HepG2 (cell line): ENCODE results near the gene MTCH1. TPM values are rescaled to one million over a fixed set of nuclear protein-coding genes. Genes with fewer than 3 reads are reported as not detected.
A peak's percentile ranks its signal among the peaks of the same experiment; 100 is the strongest.

ENCODE experiments used
- ATAC-seq: fragments of 200-7000 bp; cut with Tn5 transposase; 3 replicates; pipeline ENCODE4 v1.9.1; 2020; ENCODE audit warnings: mild to moderate bottlenecking, moderate library complexity
- BruUV-seq: library from RNA; stranded (reverse); fragments of 400-500 nt; replicated peaks from 2 replicates; lab custom pipeline; 2021; lab: Mats Ljungman, UMichigan
- CTCF ChIA-PET: fragments of 300-600 bp; formaldehyde crosslinking; extraction: SDS; loops from one replicate; lab custom pipeline; 2021; ENCODE audit warnings: low total read pairs, inconsistent platforms, low intra/inter-chr PET ratio; lab: Yijun Ruan, JAX
- POLR2A ChIA-PET: fragments of 350-600 bp; sonication (Branson Sonifier 250); formaldehyde crosslinking; loops from one replicate; lab custom pipeline; 2020; ENCODE audit warnings: antibody characterized with exemption, inconsistent platforms; lab: Yijun Ruan, JAX
- DNase-seq: peaks from one replicate; pipeline ENCODE4 v3.0.0-alpha.2; 2015; ENCODE audit warnings: low spot score
- FAIRE-seq: peaks from 3 replicates; lab custom pipeline; 2011; peaks lifted over from hg19 to GRCh38; lab: Jason Lieb, UNC
- H2AFZ ChIP-seq: one replicate; pipeline ENCODE4 v1.6.1; 2011; ENCODE audit warnings: low read length, inconsistent platforms
- H3K27ac ChIP-seq: fragments of 300-600 bp; 3 replicates; pipeline ENCODE4 v1.8.0; 2011; ENCODE audit warnings: mixed run types, mild to moderate bottlenecking, mixed read lengths, low read length, inconsistent platforms; ENCODE audit not compliant: insufficient read depth; ENCODE audit errors: extremely low read length
- H3K27me3 ChIP-seq, 2 experiments: fragments of 200-600 bp in 1 of 2; 2 replicates in 1 of 2; 3 replicates in 1 of 2; pipeline versions ENCODE4 v1.6.0 to v1.8.0; 2011; ENCODE audit warnings: low read length in 2 of 2, mild to moderate bottlenecking in 2 of 2, moderate library complexity in 2 of 2, inconsistent platforms in 1 of 2; ENCODE audit not compliant: insufficient read depth in 2 of 2, control insufficient read depth in 1 of 2
- H3K36me3 ChIP-seq, 2 experiments: fragments of 200-600 bp in 1 of 2; replicated peaks in 1 of 2; 2 replicates in 1 of 2; 3 replicates in 1 of 2; pipeline versions ENCODE4 v1.5.1 to v1.8.0; 2011; ENCODE audit warnings: low read length in 2 of 2, inconsistent platforms in 1 of 2; ENCODE audit not compliant: insufficient read depth in 2 of 2, control insufficient read depth in 1 of 2
- H3K4me1 ChIP-seq: 2 replicates; pipeline ENCODE4 v1.5.1; 2012; ENCODE audit warnings: low read length, inconsistent platforms; ENCODE audit not compliant: insufficient read depth
- H3K4me2 ChIP-seq: 2 replicates; pipeline ENCODE4 v1.6.0; 2011; ENCODE audit warnings: low read depth, low read length, inconsistent platforms
- H3K4me3 ChIP-seq, 3 experiments: fragments of 200-600 bp in 1 of 3; sonication (generic), shearing (Covaris generic) in 1 of 3; replicated peaks in 1 of 3; 2 replicates each; pipeline ENCODE4 v1.5.1; 2011 to 2016; ENCODE audit warnings: low read length in 3 of 3, inconsistent platforms in 2 of 3, low read depth in 2 of 3, mild to moderate bottlenecking in 2 of 3, control low read depth in 1 of 3, mixed read lengths in 1 of 3; ENCODE audit not compliant: insufficient read depth in 1 of 3
- H3K79me2 ChIP-seq: one replicate; pipeline ENCODE4 v1.6.1; 2011; ENCODE audit warnings: low read length, inconsistent platforms; ENCODE audit not compliant: insufficient read depth
- H3K9ac ChIP-seq: 2 replicates; pipeline ENCODE4 v1.6.0; 2011; ENCODE audit warnings: mild to moderate bottlenecking, low read depth, low read length, inconsistent platforms; ENCODE audit not compliant: insufficient read depth
- H3K9me3 ChIP-seq: 2 replicates; pipeline ENCODE4 v1.5.1; 2012; ENCODE audit warnings: mild to moderate bottlenecking, low read length
- H4K20me1 ChIP-seq: 2 replicates; pipeline ENCODE4 v1.6.0; 2011; ENCODE audit warnings: inconsistent platforms, mild to moderate bottlenecking, low read length, moderate library complexity; ENCODE audit not compliant: insufficient read depth
- ATM ChIP-seq: fragments of 450-650 bp; IDR thresholded peaks from 2 replicates; pipeline ENCODE4 v1.7.1; 2017; ENCODE audit warnings: mild to moderate bottlenecking, borderline replicate concordance
- GABPB1 ChIP-seq: IDR thresholded peaks from 2 replicates; pipeline ENCODE4 v1.6.1; 2016; ENCODE audit warnings: mild to moderate bottlenecking, missing genetic modification reagents, moderate library complexity, missing compliant biosample characterization
- KDM5A ChIP-seq: fragments of 200-600 bp; sonication (generic); IDR thresholded peaks from 2 replicates; pipeline ENCODE4 v1.7.0; 2018; ENCODE audit warnings: antibody characterized with exemption, mild to moderate bottlenecking, low read length, borderline replicate concordance
- RFX5 ChIP-seq: IDR thresholded peaks from 2 replicates; pipeline ENCODE4 v1.6.1; 2011; ENCODE audit warnings: low read depth, low read length, improper control_type of control experiment
- YY1 ChIP-seq: IDR thresholded peaks from 2 replicates; pipeline ENCODE4 v1.6.1; 2011; ENCODE audit warnings: low read length, low read depth, moderate library complexity, mild to moderate bottlenecking; ENCODE audit not compliant: insufficient read depth, insufficient replicate concordance
- ZBTB42 ChIP-seq: sonication (generic); formaldehyde crosslinking; IDR thresholded peaks from 2 replicates; pipeline ENCODE4 v1.5.0; 2020; ENCODE audit warnings: mild to moderate bottlenecking, missing genetic modification reagents
- ZNF441 ChIP-seq: sonication (generic); formaldehyde crosslinking; IDR thresholded peaks from 2 replicates; pipeline ENCODE4 v1.7.0; 2021; ENCODE audit warnings: missing genetic modification reagents, borderline replicate concordance
- ZNF558 ChIP-seq: sonication (generic); formaldehyde crosslinking; IDR thresholded peaks from 2 replicates; pipeline ENCODE4 v1.9.0; 2022; ENCODE audit warnings: mild to moderate bottlenecking, missing genetic modification reagents, borderline replicate concordance
- WGBS: methylation state at CpG from one replicate; pipeline ENCODE4 v1.1.6; 2017; ENCODE audit warnings: low lambda C conversion rate; 5-methylcytosine and 5-hydroxymethylcytosine counted together
- in situ Hi-C: cut with HindIII; loops from 2 replicates; pipeline ENCODE4 v1.10.0; 2017; ENCODE audit warnings: low pct_unique_long_range_greater_than_20kb; ENCODE audit not compliant: extremely low pct_ligation_motif_present
- intact Hi-C: fragments of 100-400 bp; cut with micrococcal nuclease; formaldehyde crosslinking; loops from one replicate; pipeline ENCODE4 v1.10.0; 2022; ENCODE audit not compliant: unreplicated experiment
- polyA plus RNA-seq, 8 experiments: library from polyadenylated mRNA; depleted of rRNA in 3 of 8; stranded (reverse) in 7 of 8; unstranded in 1 of 8; fragments of >200 nt; fragmentation: Illumina TruSeq in 4 of 8; extraction: Trizol in 4 of 8; gene quantifications; 2 replicates each; pipeline versions ENCODE4 v1.2.1 to v1.2.3, GENCODE V29; 2011 to 2016; ENCODE audit warnings: low read depth in 4 of 8, missing spikeins in 1 of 8, mixed read lengths in 1 of 8; ENCODE audit not compliant: insufficient read depth in 1 of 8
- total RNA-seq, 5 experiments: library from RNA; depleted of rRNA; stranded (reverse); fragments of >200 nt; fragmentation: Illumina TruSeq; extraction: Trizol; gene quantifications; 2 replicates each; pipeline ENCODE4 v1.2.3, GENCODE V29; 2016; ENCODE audit warnings: low read depth in 1 of 5
- TF ChIP-seq, protein P1 (sequence below): sonication (generic); formaldehyde crosslinking; IDR thresholded peaks from 2 replicates; pipeline ENCODE4 v1.4.0; 2020; ENCODE audit warnings: missing genetic modification reagents, mild to moderate bottlenecking, borderline replicate concordance
- TF ChIP-seq, protein P2 (sequence below): sonication (generic); formaldehyde crosslinking; conservative IDR thresholded peaks from 2 replicates; pipeline ENCODE4 v1.8.1; 2023; ENCODE audit warnings: missing genetic modification reagents
- TF ChIP-seq, protein P3 (sequence below): sonication (generic); formaldehyde crosslinking; IDR thresholded peaks from 2 replicates; pipeline ENCODE4 v1.5.1; 2020; ENCODE audit warnings: mild to moderate bottlenecking, missing genetic modification reagents, borderline replicate concordance
- TF ChIP-seq, protein P4 (sequence below): sonication (generic); formaldehyde crosslinking; IDR thresholded peaks from 2 replicates; pipeline ENCODE4 v1.8.0; 2022; ENCODE audit warnings: low read depth, missing genetic modification reagents

MTCH1 gene
- total and polyA plus RNA-seq, 2 of the 13 experiments (the other 11 are each of a cell fraction or from before 2014, with no cell fraction given) = 86.2 to 144 TPM

DNA sequence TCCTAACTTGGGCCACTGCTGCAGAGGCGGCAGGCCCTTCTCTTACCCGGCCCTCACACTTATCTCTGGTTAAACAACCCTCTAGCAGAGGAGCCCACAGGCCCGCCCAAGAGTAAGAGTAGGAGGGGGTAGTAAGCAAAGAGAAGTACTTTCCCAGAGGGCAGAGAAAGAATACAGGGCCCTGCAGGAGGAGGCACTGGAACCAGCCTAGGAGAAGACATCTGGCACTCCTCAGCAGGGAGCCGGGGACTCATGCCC is 10.1 kb downstream of the MTCH1 start (continued):
- TF ChIP-seq KDM5A (no peak), GABPB1 (CRISPR knock-in tag) (no peak), ZNF441 (CRISPR knock-in tag) (no peak), ZBTB42 (CRISPR knock-in tag) (no peak), ATM (no peak)
- TF ChIP-seq, protein P1, sequence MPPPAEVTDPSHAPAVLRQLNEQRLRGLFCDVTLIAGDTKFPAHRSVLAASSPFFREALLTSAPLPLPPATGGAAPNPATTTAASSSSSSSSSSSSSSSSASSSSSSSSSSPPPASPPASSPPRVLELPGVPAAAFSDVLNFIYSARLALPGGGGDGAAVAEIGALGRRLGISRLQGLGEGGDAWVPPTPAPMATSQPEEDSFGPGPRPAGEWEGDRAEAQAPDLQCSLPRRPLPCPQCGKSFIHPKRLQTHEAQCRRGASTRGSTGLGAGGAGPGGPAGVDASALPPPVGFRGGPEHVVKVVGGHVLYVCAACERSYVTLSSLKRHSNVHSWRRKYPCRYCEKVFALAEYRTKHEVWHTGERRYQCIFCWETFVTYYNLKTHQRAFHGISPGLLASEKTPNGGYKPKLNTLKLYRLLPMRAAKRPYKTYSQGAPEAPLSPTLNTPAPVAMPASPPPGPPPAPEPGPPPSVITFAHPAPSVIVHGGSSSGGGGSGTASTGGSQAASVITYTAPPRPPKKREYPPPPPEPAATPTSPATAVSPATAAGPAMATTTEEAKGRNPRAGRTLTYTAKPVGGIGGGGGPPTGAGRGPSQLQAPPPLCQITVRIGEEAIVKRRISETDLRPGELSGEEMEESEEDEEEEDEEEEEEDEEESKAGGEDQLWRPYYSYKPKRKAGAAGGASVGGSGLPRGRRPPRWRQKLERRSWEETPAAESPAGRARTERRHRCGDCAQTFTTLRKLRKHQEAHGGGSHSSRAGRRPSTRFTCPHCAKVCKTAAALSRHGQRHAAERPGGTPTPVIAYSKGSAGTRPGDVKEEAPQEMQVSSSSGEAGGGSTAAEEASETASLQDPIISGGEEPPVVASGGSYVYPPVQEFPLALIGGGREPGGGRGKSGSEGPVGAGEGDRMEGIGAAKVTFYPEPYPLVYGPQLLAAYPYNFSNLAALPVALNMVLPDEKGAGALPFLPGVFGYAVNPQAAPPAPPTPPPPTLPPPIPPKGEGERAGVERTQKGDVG (CRISPR knock-in tag) = no peak

DNA sequence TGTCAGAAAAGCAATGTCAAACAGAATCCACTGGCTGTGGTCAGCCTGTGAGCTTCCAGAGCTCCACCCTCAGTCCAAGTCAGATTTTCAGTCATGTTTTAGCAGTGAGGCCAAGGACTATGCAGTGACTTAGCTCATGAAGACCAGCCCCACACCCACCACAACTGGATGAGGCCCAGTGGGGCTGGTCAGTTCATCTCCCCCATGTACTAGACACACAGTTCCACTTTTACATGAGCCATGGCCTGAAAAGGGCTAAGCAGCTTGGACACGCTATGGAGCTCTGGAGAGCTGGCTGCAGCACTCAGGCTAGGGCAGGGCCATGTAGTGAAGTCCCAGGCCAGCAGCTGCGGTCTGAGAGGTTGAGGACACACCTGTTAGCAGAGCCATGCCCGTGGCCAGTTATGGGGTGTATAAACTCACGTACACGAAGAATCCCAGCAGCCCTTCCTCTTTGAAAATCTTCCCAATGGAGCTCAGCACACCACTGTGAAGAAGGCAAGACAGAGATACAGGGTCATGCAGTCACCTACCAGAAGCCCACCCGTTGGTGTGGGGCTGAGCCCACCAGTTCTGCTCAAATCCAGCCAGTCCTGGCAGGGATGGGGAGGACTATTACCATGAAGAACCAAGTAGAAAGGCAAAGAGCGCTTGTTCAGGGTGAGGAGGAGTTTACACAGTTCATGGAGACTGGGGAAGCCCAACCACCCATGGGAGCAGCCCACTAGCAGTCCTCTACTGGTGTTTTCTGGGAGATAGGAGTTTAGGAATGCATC is 10.6 kb downstream of the MTCH1 start:
- ChIA-PET POLR2A (no interaction called here), CTCF (interaction anchor here (2.7 kb wide), 1 partner anchor 43 kb away, joined by 15 read pairs; no protein-coding TSS in a partner anchor)
- no peak overlapping the region for H3K27ac ChIP-seq
- H2AFZ ChIP-seq = no peak overlapping the region
- WGBS = 96% methylated on average over 3 of the region's 7 CpGs
- no peak for DNase-seq
- no peak overlapping the region for H3K9ac ChIP-seq
- H3K27me3 ChIP-seq = no peaks in the 10 kb centered on the region
- H3K4me3 ChIP-seq = no peak overlapping the region
- no peaks in the 10 kb centered on the region; the same call in 1 of the 2 replicates for H4K20me1 ChIP-seq
- ATAC-seq = no peak
- H3K4me2 ChIP-seq = no peak overlapping the region
- peaks cover 70 to 90% of the 10 kb centered on the region in 2 experiments for H3K36me3 ChIP-seq
- intact Hi-C loops (loop anchor here (2.0 kb wide), 1 partner anchor 43 kb away; no protein-coding TSS in a partner anchor), in situ Hi-C loops (no loop called here)
- no peak for FAIRE-seq
- no peaks in the 10 kb centered on the region for H3K4me1 ChIP-seq
- H3K79me2 ChIP-seq = peaks cover 5% of the 10 kb centered on the region
- TF ChIP-seq, protein P2, sequence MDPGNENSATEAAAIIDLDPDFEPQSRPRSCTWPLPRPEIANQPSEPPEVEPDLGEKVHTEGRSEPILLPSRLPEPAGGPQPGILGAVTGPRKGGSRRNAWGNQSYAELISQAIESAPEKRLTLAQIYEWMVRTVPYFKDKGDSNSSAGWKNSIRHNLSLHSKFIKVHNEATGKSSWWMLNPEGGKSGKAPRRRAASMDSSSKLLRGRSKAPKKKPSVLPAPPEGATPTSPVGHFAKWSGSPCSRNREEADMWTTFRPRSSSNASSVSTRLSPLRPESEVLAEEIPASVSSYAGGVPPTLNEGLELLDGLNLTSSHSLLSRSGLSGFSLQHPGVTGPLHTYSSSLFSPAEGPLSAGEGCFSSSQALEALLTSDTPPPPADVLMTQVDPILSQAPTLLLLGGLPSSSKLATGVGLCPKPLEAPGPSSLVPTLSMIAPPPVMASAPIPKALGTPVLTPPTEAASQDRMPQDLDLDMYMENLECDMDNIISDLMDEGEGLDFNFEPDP = 0 out of 2 replicates have a peak, but pooled peaks have one; percentile 71
- TF ChIP-seq, protein P3, sequence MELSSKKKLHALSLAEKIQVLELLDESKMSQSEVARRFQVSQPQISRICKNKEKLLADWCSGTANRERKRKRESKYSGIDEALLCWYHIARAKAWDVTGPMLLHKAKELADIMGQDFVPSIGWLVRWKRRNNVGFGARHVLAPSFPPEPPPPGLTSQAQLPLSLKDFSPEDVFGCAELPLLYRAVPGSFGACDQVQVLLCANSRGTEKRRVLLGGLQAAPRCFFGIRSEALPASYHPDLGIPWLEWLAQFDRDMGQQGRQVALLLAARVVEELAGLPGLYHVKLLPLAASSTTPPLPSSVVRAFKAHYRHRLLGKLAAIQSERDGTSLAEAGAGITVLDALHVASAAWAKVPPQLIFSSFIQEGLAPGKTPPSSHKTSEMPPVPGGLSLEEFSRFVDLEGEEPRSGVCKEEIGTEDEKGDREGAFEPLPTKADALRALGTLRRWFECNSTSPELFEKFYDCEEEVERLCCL = no peak
- TF ChIP-seq, protein P4, sequence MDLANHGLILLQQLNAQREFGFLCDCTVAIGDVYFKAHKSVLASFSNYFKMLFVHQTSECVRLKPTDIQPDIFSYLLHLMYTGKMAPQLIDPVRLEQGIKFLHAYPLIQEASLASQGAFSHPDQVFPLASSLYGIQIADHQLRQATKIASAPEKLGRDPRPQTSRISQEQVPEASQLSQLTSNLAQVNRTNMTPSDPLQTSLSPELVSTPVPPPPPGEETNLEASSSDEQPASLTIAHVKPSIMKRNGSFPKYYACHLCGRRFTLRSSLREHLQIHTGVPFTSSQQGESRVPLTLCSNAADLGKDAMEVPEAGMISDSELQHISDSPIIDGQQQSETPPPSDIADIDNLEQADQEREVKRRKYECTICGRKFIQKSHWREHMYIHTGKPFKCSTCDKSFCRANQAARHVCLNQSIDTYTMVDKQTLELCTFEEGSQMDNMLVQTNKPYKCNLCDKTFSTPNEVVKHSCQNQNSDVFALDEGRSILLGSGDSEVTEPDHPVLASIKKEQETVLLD (CRISPR knock-in tag) = no peak
- TF ChIP-seq RFX5 (no peak), ZNF558 (no peak), YY1 (no peak)
- BruUV-seq = no TSS peak
- H3K9me3 ChIP-seq = no peaks in the 10 kb centered on the region
